CD8-positive, alpha-beta memory T cell (primary cell): ENCODE data around the gene TENM3. TPM values are rescaled to one million over a fixed set of nuclear protein-coding genes. Genes with fewer than 3 reads are reported as not detected.

ENCODE experiments used
- CTCF ChIA-PET: fragments of 350-600 bp; sonication (Branson Sonifier 250); formaldehyde crosslinking; loops from one replicate; lab custom pipeline; 2021; ENCODE audit warnings: antibody characterized with exemption; lab: Charles Lee
- POLR2A ChIA-PET: fragments of 350-600 bp; sonication (Branson Sonifier 250); formaldehyde crosslinking; loops from one replicate; lab custom pipeline; 2021; ENCODE audit warnings: antibody characterized with exemption; lab: Charles Lee
- DNase-seq, 5 donors: peaks; one replicate each; pipeline versions ENCODE4 v3.0.0 to v3.0.0-alpha.2; 2020 to 2022; ENCODE audit warnings: mixed read lengths in 1 of 5
- H3K27ac ChIP-seq: one replicate; pipeline ENCODE4 v1.7.0; 2013; ENCODE audit warnings: low read depth, mild to moderate bottlenecking, low read length, moderate library complexity
- H3K27me3 ChIP-seq: 2 replicates; pipeline ENCODE4 v1.7.0; 2013; ENCODE audit warnings: low read length, mild to moderate bottlenecking; ENCODE audit not compliant: insufficient read depth, poor library complexity, severe bottlenecking
- H3K36me3 ChIP-seq: 2 replicates; pipeline ENCODE4 v1.7.0; 2013; ENCODE audit warnings: mild to moderate bottlenecking, low read length, moderate library complexity; ENCODE audit not compliant: insufficient read depth
- H3K4me1 ChIP-seq: 2 replicates; pipeline ENCODE4 v1.7.0; 2013; ENCODE audit warnings: mild to moderate bottlenecking, low read length, moderate library complexity; ENCODE audit not compliant: insufficient read depth
- H3K4me3 ChIP-seq: 2 replicates; pipeline ENCODE4 v1.7.0; 2013; ENCODE audit warnings: mild to moderate bottlenecking, low read length
- H3K9me3 ChIP-seq: 2 replicates; pipeline ENCODE4 v1.7.0; 2013; ENCODE audit warnings: mild to moderate bottlenecking, low read length
- H3K27ac Mint-ChIP-seq, 8 donors: one replicate each; pipeline ENCODE4 v1.8.0; 2020 to 2021; ENCODE audit warnings: mixed read lengths in 8 of 8, mild to moderate bottlenecking in 6 of 8, inconsistent platforms in 3 of 8, moderate library complexity in 3 of 8
- H3K27me3 Mint-ChIP-seq, 2 donors: one replicate each; pipeline ENCODE4 v1.8.0; 2020 to 2021; ENCODE audit warnings: mixed read lengths in 2 of 2, mild to moderate bottlenecking in 1 of 2, moderate library complexity in 1 of 2
- H3K36me3 Mint-ChIP-seq, 3 donors: one replicate each; pipeline ENCODE4 v1.8.0; 2020 to 2021; ENCODE audit warnings: mixed read lengths in 3 of 3, inconsistent platforms in 1 of 3, mild to moderate bottlenecking in 1 of 3
- H3K4me1 Mint-ChIP-seq, 3 donors: one replicate each; pipeline ENCODE4 v1.8.0; 2020 to 2021; ENCODE audit warnings: mixed read lengths in 3 of 3, inconsistent platforms in 1 of 3, mild to moderate bottlenecking in 1 of 3
- H3K4me3 Mint-ChIP-seq, 7 donors: one replicate each; pipeline ENCODE4 v1.8.0; 2020 to 2021; ENCODE audit warnings: mixed read lengths in 7 of 7, mild to moderate bottlenecking in 6 of 7, moderate library complexity in 4 of 7, inconsistent platforms in 2 of 7
- H3K9me3 Mint-ChIP-seq, 5 donors: one replicate each; pipeline ENCODE4 v1.8.0; 2020 to 2022; ENCODE audit warnings: mixed read lengths in 5 of 5, mild to moderate bottlenecking in 3 of 5, moderate library complexity in 2 of 5, inconsistent platforms in 1 of 5
- polyA plus RNA-seq: library from polyadenylated mRNA; unstranded; fragments of 300-500 nt; fragmentation: Illumina TruSeq; gene quantifications from one replicate; pipeline ENCODE4 v1.2.3, GENCODE V29; 2021
- total RNA-seq, 2 experiments: library from RNA; stranded (reverse); gene quantifications; one replicate each; pipeline ENCODE4 v1.2.3, GENCODE V29; 2021

TENM3 gene
- total and polyA plus RNA-seq, 3 experiments from 2014 or later, result not detected

DNA sequence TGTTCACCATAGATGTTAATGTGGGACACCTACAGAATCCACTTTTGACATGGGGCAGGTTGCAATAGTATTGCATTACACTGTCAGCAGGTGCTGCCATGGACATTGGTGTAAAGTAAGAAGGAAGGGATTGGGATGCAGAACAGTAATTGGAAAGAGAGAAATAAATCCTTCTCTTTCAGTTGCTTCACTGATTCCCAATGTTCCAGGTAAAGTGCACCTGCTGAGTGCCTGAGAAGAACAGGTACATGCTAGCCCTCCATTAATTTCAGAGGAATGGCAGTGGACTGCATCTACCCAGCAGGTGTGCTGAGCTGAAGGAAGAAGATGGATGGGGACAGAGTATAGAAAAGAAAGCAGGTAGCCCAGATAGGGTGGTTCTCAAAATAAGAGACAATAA is 248.5 kb downstream of the TENM3 start:
- H3K4me3 Mint-ChIP-seq, result no peak overlapping the region

DNA sequence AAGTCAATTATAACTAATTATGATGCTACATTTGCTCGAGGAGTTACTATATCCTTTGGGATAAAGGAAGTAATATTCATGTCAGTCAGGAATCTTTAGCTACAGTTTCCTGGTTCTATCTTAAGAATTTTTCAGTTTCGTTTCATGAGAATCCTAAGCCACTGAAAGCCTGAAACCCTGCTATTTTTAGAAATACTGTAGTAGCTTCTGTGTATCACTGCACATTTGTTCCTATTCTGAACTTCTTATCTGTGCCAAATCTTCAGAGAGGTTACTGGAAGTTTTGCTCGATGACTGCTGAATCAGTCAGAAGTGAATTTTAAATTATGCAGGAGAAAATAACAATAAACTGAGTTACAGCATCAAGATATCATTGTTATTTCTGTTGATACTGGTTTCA is 249.2 kb downstream of the TENM3 start:
- ChIA-PET CTCF (no interaction called here), POLR2A (no interaction called here)
- no peak overlapping the region for H3K27ac ChIP-seq
- Mint-ChIP-seq H3K36me3 (no peaks in the 10 kb centered on the region), H3K27ac (no peak overlapping the region), H3K4me1 (peaks cover 0 to 16% (median 0%) of the 10 kb centered on the region in 3 donors), H3K9me3 (no peaks in the 10 kb centered on the region), H3K27me3 (peaks cover 0 to 16% of the 10 kb centered on the region in 2 donors), H3K4me3 (no peak overlapping the region)
- no peak for DNase-seq
- no peaks in the 10 kb centered on the region for H3K27me3 ChIP-seq
- no peaks in the 10 kb centered on the region for H3K36me3 ChIP-seq
- no peaks in the 10 kb centered on the region for H3K9me3 ChIP-seq
- H3K4me3 ChIP-seq, result no peak overlapping the region
- no peaks in the 10 kb centered on the region for H3K4me1 ChIP-seq

More for the DNA sequence above, 248.5 kb downstream of the TENM3 start:
- H3K27ac ChIP-seq, result no peak overlapping the region
- peaks cover 0 to 16% (median 0%) of the 10 kb centered on the region in 3 donors for H3K4me1 Mint-ChIP-seq
- CTCF ChIA-PET, result no interaction called here
- H3K4me1 ChIP-seq, result no peaks in the 10 kb centered on the region
- peaks cover 0 to 15% of the 10 kb centered on the region in 2 donors for H3K27me3 Mint-ChIP-seq
- H3K9me3 ChIP-seq, result no peaks in the 10 kb centered on the region
- no peak overlapping the region for H3K4me3 ChIP-seq
- no peak for DNase-seq
- no peaks in the 10 kb centered on the region for H3K9me3 Mint-ChIP-seq
- no peaks in the 10 kb centered on the region for H3K27me3 ChIP-seq
- POLR2A ChIA-PET, result no interaction called here
- no peaks in the 10 kb centered on the region for H3K36me3 ChIP-seq
- no peak overlapping the region for H3K27ac Mint-ChIP-seq
- no peaks in the 10 kb centered on the region for H3K36me3 Mint-ChIP-seq

DNA sequence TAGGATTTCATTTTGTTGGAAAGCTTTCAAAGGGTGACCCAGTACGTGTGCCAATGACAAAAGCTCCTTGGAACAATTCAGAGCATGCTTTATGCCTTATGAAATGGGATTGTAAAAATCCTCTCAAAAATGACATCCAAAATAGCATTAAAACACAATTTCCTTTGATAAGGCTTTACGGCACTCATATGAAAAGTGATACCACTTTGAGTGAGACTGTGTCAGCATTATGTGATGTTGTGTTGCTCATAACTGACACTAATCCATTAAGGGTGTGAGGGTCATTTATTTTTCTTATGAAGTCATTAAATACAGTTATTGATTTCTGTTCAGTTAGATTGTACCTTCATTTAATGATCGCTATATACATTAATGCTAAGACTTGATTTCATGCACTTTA is 250.2 kb downstream of the TENM3 start:
- H3K4me1 ChIP-seq, result no peaks in the 10 kb centered on the region
- no peak overlapping the region for H3K27ac ChIP-seq
- Mint-ChIP-seq H3K9me3 (no peaks in the 10 kb centered on the region), H3K27ac (no peak overlapping the region), H3K4me1 (peaks cover 0 to 16% (median 0%) of the 10 kb centered on the region in 3 donors), H3K4me3 (no peak overlapping the region), H3K36me3 (no peaks in the 10 kb centered on the region), H3K27me3 (peaks cover 0 to 25% of the 10 kb centered on the region in 2 donors)
- H3K9me3 ChIP-seq, result no peaks in the 10 kb centered on the region
- CTCF ChIA-PET, result no interaction called here
- no peaks in the 10 kb centered on the region for H3K27me3 ChIP-seq
- POLR2A ChIA-PET, result no interaction called here
- H3K4me3 ChIP-seq, result no peak overlapping the region
- no peaks in the 10 kb centered on the region for H3K36me3 ChIP-seq
- no peak for DNase-seq

DNA sequence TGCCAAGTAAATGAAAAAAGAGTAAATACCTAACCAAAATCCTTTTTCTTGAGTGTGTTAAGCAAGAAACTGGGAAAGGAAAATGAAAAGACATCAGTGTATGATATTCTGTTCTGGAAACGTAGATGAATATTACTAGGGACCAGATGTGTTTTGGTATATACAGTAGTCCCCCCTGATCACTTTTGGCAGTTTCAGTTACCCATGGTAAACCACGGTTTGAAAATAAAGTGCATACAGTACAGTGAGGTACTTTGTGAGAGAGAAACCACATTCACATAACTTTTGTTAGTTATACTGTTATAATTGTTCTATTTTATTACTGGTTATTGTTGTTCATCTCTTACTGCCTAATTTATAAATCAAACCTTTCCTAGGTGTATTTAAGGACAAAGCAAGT is 250.9 kb downstream of the TENM3 start:
- H3K4me1 Mint-ChIP-seq, result peaks cover 0 to 16% (median 0%) of the 10 kb centered on the region in 3 donors
- POLR2A ChIA-PET, result no interaction called here
- no peaks in the 10 kb centered on the region for H3K36me3 ChIP-seq
- no peaks in the 10 kb centered on the region for H3K27me3 ChIP-seq
- H3K4me1 ChIP-seq, result no peaks in the 10 kb centered on the region
- H3K9me3 Mint-ChIP-seq, result no peaks in the 10 kb centered on the region
- H3K9me3 ChIP-seq, result no peaks in the 10 kb centered on the region
- no peaks in the 10 kb centered on the region for H3K36me3 Mint-ChIP-seq
- no peak overlapping the region for H3K27ac Mint-ChIP-seq
- H3K4me3 ChIP-seq, result no peak overlapping the region
- H3K4me3 Mint-ChIP-seq, result no peak overlapping the region
- DNase-seq, result no peak
- H3K27ac ChIP-seq, result no peak overlapping the region
- CTCF ChIA-PET, result no interaction called here
- H3K27me3 Mint-ChIP-seq, result peaks cover 0 to 29% of the 10 kb centered on the region in 2 donors

DNA sequence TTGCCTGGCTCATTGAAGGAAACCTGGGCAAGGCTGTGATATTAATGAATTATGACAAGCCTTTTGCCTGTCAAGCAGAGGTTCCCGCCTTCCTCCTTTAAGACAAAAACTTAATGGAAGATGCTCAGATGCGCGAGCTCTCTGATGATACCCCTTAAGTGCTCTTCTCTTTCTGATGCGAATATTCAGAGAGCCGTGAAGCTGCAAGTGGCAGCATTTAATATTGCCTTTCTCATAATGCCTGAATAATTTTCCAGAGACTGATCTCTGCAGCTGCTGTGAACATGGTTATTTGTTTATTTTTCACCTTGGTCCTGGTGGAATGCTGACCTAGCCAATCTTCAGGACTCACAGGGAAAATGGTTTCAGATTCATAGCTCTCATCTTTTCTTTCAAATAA is 251.8 kb downstream of the TENM3 start:
- H3K9me3 Mint-ChIP-seq, result no peaks in the 10 kb centered on the region
- CTCF ChIA-PET, result no interaction called here
- H3K4me3 Mint-ChIP-seq, result no peak overlapping the region
- no peaks in the 10 kb centered on the region for H3K9me3 ChIP-seq
- DNase-seq, result no peak
- H3K4me1 ChIP-seq, result no peaks in the 10 kb centered on the region
- peaks cover 0 to 26% of the 10 kb centered on the region in 2 donors for H3K27me3 Mint-ChIP-seq
- H3K4me3 ChIP-seq, result no peak overlapping the region
- no peak overlapping the region for H3K27ac ChIP-seq
- no peaks in the 10 kb centered on the region for H3K27me3 ChIP-seq
- no peak overlapping the region for H3K27ac Mint-ChIP-seq
- no peaks in the 10 kb centered on the region for H3K36me3 Mint-ChIP-seq
- no peaks in the 10 kb centered on the region for H3K36me3 ChIP-seq
- H3K4me1 Mint-ChIP-seq, result peaks cover 0 to 16% (median 0%) of the 10 kb centered on the region in 3 donors
- POLR2A ChIA-PET, result no interaction called here

DNA sequence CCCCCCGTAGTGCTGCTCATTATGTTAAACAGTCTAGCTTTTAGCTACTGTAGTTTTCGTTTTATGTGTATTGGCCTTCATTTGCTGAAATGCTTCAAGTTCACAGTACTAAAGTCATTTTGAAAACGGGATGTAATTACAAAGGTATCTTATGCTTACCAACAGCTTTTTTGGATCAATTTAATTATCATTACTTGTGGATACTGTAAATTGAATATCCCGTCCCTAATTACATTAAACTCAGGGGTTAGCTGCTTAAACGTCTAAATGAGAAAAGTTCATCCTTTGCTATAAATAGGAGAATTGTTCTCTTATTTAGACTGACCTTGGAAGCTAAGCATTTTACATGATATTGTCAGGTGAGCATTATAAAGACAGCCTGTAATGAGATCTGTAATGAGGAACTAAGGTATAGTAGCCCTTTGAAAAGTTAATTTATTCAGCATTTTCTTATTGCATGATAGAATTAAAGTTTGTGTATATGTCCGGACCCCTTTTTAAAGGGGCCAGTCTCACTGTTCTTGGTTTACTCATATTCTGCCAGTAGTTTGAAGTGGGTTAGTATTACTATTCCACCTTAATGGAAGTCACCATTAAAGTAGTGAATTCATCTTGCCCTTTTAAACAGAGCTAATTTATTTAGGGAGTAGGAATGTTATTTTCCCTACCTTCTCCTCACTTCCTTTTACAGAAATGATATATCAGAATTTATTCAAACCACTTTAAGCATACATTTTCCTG is 252.6 kb downstream of the TENM3 start:
- Mint-ChIP-seq H3K4me1 (peaks cover 0 to 16% (median 0%) of the 10 kb centered on the region in 3 donors), H3K27ac (no peak overlapping the region), H3K9me3 (no peaks in the 10 kb centered on the region), H3K36me3 (no peaks in the 10 kb centered on the region), H3K4me3 (no peak overlapping the region), H3K27me3 (peaks cover 0 to 20% of the 10 kb centered on the region in 2 donors)
- Histone ChIP-seq H3K4me1 (no peaks in the 10 kb centered on the region), H3K9me3 (no peaks in the 10 kb centered on the region), H3K27me3 (no peaks in the 10 kb centered on the region), H3K27ac (no peak overlapping the region), H3K36me3 (no peaks in the 10 kb centered on the region), H3K4me3 (no peak overlapping the region)
- DNase-seq, result no peak
- ChIA-PET CTCF (no interaction called here), POLR2A (no interaction called here)

DNA sequence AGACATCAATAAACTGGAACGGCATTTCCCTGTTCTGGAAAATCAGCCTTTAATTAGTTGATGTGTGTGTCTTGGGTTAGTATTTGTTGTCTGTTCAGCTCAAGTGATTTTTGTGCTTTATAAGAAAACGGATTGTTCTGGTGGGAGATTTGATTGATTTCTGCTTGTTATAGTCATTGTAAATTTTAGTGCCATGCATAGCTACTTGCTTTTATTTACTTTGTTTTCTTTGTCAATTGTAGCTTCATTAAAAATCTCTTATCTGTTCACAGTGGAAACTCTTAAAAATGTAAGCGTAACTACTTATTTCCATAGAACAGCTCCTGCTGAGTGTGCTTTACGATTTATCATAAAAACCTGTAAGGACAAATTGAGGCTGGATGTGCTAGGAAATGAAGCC is 253.2 kb downstream of the TENM3 start:
- H3K9me3 Mint-ChIP-seq, result no peaks in the 10 kb centered on the region
- no peak overlapping the region for H3K4me3 ChIP-seq
- no peak for DNase-seq
- ChIA-PET POLR2A (no interaction called here), CTCF (no interaction called here)
- H3K27ac ChIP-seq, result no peak overlapping the region
- H3K36me3 ChIP-seq, result no peaks in the 10 kb centered on the region
- H3K9me3 ChIP-seq, result no peaks in the 10 kb centered on the region
- peaks cover 0 to 20% of the 10 kb centered on the region in 2 donors for H3K27me3 Mint-ChIP-seq
- H3K27me3 ChIP-seq, result no peaks in the 10 kb centered on the region
- peaks cover 0 to 16% (median 0%) of the 10 kb centered on the region in 3 donors for H3K4me1 Mint-ChIP-seq
- H3K27ac Mint-ChIP-seq, result no peak overlapping the region
- H3K4me3 Mint-ChIP-seq, result no peak overlapping the region
- H3K4me1 ChIP-seq, result no peaks in the 10 kb centered on the region
- no peaks in the 10 kb centered on the region for H3K36me3 Mint-ChIP-seq

DNA sequence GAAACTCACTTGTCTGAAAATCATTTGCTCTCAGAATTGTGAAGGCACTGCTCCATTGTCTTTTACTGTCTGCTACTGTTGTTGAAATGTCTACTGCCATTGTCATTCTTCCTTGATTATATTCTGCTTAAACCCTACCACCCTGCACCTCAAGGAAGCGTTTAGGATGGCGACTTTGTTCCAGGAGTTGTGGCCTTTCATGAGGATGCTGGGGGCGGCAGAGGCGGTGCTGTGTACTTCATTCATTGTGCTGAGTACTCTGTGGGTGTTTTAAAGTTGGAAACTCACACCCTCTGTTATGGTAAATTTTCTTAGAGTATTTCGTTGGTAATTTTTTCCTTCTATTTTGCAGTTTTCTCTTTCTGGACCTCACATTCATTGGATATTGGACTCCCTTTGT is 258.9 kb downstream of the TENM3 start:
- Histone ChIP-seq H3K27ac (no peak overlapping the region), H3K4me1 (no peaks in the 10 kb centered on the region), H3K9me3 (no peaks in the 10 kb centered on the region), H3K4me3 (no peak overlapping the region), H3K36me3 (no peaks in the 10 kb centered on the region), H3K27me3 (no peaks in the 10 kb centered on the region)
- Mint-ChIP-seq H3K4me3 (no peak overlapping the region), H3K27ac (no peak overlapping the region), H3K9me3 (no peaks in the 10 kb centered on the region), H3K36me3 (no peaks in the 10 kb centered on the region), H3K27me3 (peaks cover 0 to 28% of the 10 kb centered on the region in 2 donors), H3K4me1 (no peaks in the 10 kb centered on the region)
- CTCF ChIA-PET, result no interaction called here
- no peak for DNase-seq
- POLR2A ChIA-PET, result no interaction called here
